WTC11 (cell line): Measurements from ENCODE around the gene ACAA1. TPM values are rescaled to one million over a fixed set of nuclear protein-coding genes. Genes with fewer than 3 reads are reported as not detected.

Experiments used
- ATAC-seq: fragments of 200-7000 bp; cut with Tn5 transposase; 2 replicates; pipeline ENCODE4 v1.10.0; 2021; ENCODE audit warnings: mild to moderate bottlenecking, moderate library complexity
- CTCF ChIA-PET: fragments of 300-600 bp; sonication (Branson Sonifier 250); formaldehyde crosslinking; loops from one replicate; lab custom pipeline; 2021; ENCODE audit warnings: antibody characterized with exemption; lab: Charles Lee
- POLR2A ChIA-PET: fragments of 350-600 bp; sonication (Branson Sonifier 250); formaldehyde crosslinking; loops from one replicate; lab custom pipeline; 2021; ENCODE audit warnings: antibody characterized with exemption; lab: Charles Lee
- DNase-seq: peaks from one replicate; pipeline ENCODE4 v3.0.0; 2021; ENCODE audit warnings: low spot score
- H3K27ac Mint-ChIP-seq: 2 replicates; pipeline ENCODE4 v1.8.0; 2021; ENCODE audit warnings: mixed read lengths
- H3K27me3 Mint-ChIP-seq: 2 replicates; pipeline ENCODE4 v1.8.0; 2021; ENCODE audit warnings: low read depth, mild to moderate bottlenecking, moderate library complexity, mixed read lengths
- H3K36me3 Mint-ChIP-seq: 2 replicates; pipeline ENCODE4 v1.8.0; 2021; ENCODE audit warnings: mixed read lengths
- H3K4me1 Mint-ChIP-seq: 2 replicates; pipeline ENCODE4 v1.8.0; 2022; ENCODE audit warnings: mixed read lengths
- H3K4me3 Mint-ChIP-seq: 2 replicates; pipeline ENCODE4 v1.8.0; 2021; ENCODE audit warnings: mild to moderate bottlenecking, moderate library complexity, mixed read lengths
- H3K9me3 Mint-ChIP-seq: 2 replicates; pipeline ENCODE4 v1.8.0; 2021; ENCODE audit warnings: mixed read lengths
- AR ChIP-seq: fragments of 250-450 bp; sonication (Bioruptor Pico); IDR thresholded peaks from 2 replicates; pipeline ENCODE4 v1.9.0; 2021; ENCODE audit warnings: mild to moderate bottlenecking
- ARID4B ChIP-seq: sonication (generic); formaldehyde crosslinking; IDR thresholded peaks from 2 replicates; pipeline ENCODE4 v1.8.0; 2023; ENCODE audit warnings: missing genetic modification reagents, mild to moderate bottlenecking, borderline replicate concordance
- FOXJ3 ChIP-seq: sonication (generic); formaldehyde crosslinking; IDR thresholded peaks from 2 replicates; pipeline ENCODE4 v1.9.0; 2021; ENCODE audit warnings: missing genetic modification reagents, mild to moderate bottlenecking, borderline replicate concordance
- FOXP4 ChIP-seq: sonication (generic); formaldehyde crosslinking; IDR thresholded peaks from 2 replicates; pipeline ENCODE4 v1.8.0; 2022; ENCODE audit warnings: mild to moderate bottlenecking, missing genetic modification reagents
- GTF2I ChIP-seq: fragments of 250-450 bp; sonication (Bioruptor Pico); conservative IDR thresholded peaks from 2 replicates; pipeline ENCODE4 v1.4.0; 2021; ENCODE audit warnings: mild to moderate bottlenecking
- IRF1 ChIP-seq: sonication (generic); formaldehyde crosslinking; IDR thresholded peaks from 2 replicates; pipeline ENCODE4 v1.8.0; 2023; ENCODE audit warnings: missing genetic modification reagents
- JAZF1 ChIP-seq: fragments of 250-450 bp; sonication (Bioruptor Pico); IDR thresholded peaks from 2 replicates; pipeline ENCODE4 v1.9.0; 2021; ENCODE audit warnings: moderate library complexity, mild to moderate bottlenecking, inconsistent platforms
- KAT7 ChIP-seq: sonication (generic); formaldehyde crosslinking; IDR thresholded peaks from 2 replicates; pipeline ENCODE4 v1.8.1; 2023; ENCODE audit warnings: missing genetic modification reagents, mild to moderate bottlenecking, borderline replicate concordance
- NR2C2 ChIP-seq: sonication (generic); formaldehyde crosslinking; IDR thresholded peaks from 2 replicates; pipeline ENCODE4 v1.8.0; 2022; ENCODE audit warnings: mild to moderate bottlenecking, missing genetic modification reagents
- OVOL2 ChIP-seq: fragments of 250-450 bp; sonication (Bioruptor Pico); IDR thresholded peaks from 2 replicates; pipeline ENCODE4 v1.9.0; 2021; ENCODE audit warnings: mild to moderate bottlenecking, borderline replicate concordance
- PREB ChIP-seq: sonication (generic); formaldehyde crosslinking; IDR thresholded peaks from 2 replicates; pipeline ENCODE4 v1.8.1; 2022; ENCODE audit warnings: mild to moderate bottlenecking, missing genetic modification reagents, moderate library complexity, borderline replicate concordance
- SMAD3 ChIP-seq: sonication (generic); formaldehyde crosslinking; IDR thresholded peaks from 2 replicates; pipeline ENCODE4 v1.8.0; 2022; ENCODE audit warnings: missing genetic modification reagents, mild to moderate bottlenecking, borderline replicate concordance
- SMAD4 ChIP-seq: sonication (generic); formaldehyde crosslinking; IDR thresholded peaks from 2 replicates; pipeline ENCODE4 v1.8.0; 2022; ENCODE audit warnings: mild to moderate bottlenecking, missing genetic modification reagents
- USF1 ChIP-seq: sonication (generic); formaldehyde crosslinking; IDR thresholded peaks from 2 replicates; pipeline ENCODE4 v1.8.0; 2022; ENCODE audit warnings: mild to moderate bottlenecking, missing genetic modification reagents
- ZNF121 ChIP-seq: sonication (generic); formaldehyde crosslinking; IDR thresholded peaks from 2 replicates; pipeline ENCODE4 v1.8.0; 2023; ENCODE audit warnings: missing genetic modification reagents
- ZNF138 ChIP-seq: sonication (generic); formaldehyde crosslinking; conservative IDR thresholded peaks from 2 replicates; pipeline ENCODE4 v1.8.1; 2022; ENCODE audit warnings: mild to moderate bottlenecking, moderate library complexity, missing genetic modification reagents
- ZNF263 ChIP-seq: sonication (generic); formaldehyde crosslinking; IDR thresholded peaks from 2 replicates; pipeline ENCODE4 v1.8.1; 2022; ENCODE audit warnings: low read depth, mild to moderate bottlenecking, moderate library complexity, missing genetic modification reagents
- total RNA-seq: library from RNA; stranded (reverse); gene quantifications from 3 replicates; pipeline ENCODE4 v1.2.3, GENCODE V29; 2021

ACAA1 gene
- total RNA-seq, 1 experiment from 2014 or later, result 46.5 TPM

GRCh38 chr3:38114875-38115644 lies 21.9 kb downstream of the ACAA1 start:
- POLR2A ChIA-PET, result no interaction called here
- Mint-ChIP-seq H3K4me3 (no peak overlapping the region), H3K36me3 (no peaks in the 10 kb centered on the region), H3K9me3 (no peaks in the 10 kb centered on the region), H3K4me1 (no peaks in the 10 kb centered on the region), H3K27ac (no peak overlapping the region; the same call in 1 of the 2 replicates), H3K27me3 (peaks cover 6% of the 10 kb centered on the region)
- DNase-seq (peak; percentile 4), ATAC-seq (no peak)
- TF ChIP-seq ZNF138 (CRISPR knock-in tag), result no peak
- no peak for TF ChIP-seq IRF1 (CRISPR knock-in tag)
- TF ChIP-seq ZNF121 (CRISPR knock-in tag), result no peak
- TF ChIP-seq KAT7 (CRISPR knock-in tag), result no peak
- TF ChIP-seq AR (CRISPR knock-in tag), result no peak
- no peak for TF ChIP-seq NR2C2 (CRISPR knock-in tag)
- TF ChIP-seq USF1 (CRISPR knock-in tag), result no peak
- no peak for TF ChIP-seq ZNF263 (CRISPR knock-in tag)
- TF ChIP-seq FOXP4, result no peak
- no peak for TF ChIP-seq PREB (CRISPR knock-in tag)
- no peak for TF ChIP-seq SMAD3 (CRISPR knock-in tag)
- CTCF ChIA-PET, result interaction anchor here (1.7 kb wide), 1 partner anchor 232 kb away, joined by 3 read pairs; the partner anchor contains the start of gene XYLB

GRCh38 chr3:38114052-38114874 lies 22.7 kb downstream of the ACAA1 start:
- ChIA-PET POLR2A (interaction anchor here (0.6 kb wide), 1 partner anchor 15 kb away, joined by 4 read pairs; no protein-coding TSS in a partner anchor), CTCF (no interaction called here)
- DNase-seq (peak; percentile 6), ATAC-seq (no peak)
- Mint-ChIP-seq H3K4me3 (no peak overlapping the region), H3K36me3 (no peaks in the 10 kb centered on the region), H3K4me1 (no peaks in the 10 kb centered on the region), H3K27me3 (peaks cover 6% of the 10 kb centered on the region), H3K9me3 (no peaks in the 10 kb centered on the region), H3K27ac (no peak overlapping the region)
- TF ChIP-seq OVOL2 (CRISPR knock-in tag), result no peak
- no peak for TF ChIP-seq SMAD4
- no peak for TF ChIP-seq ARID4B (CRISPR knock-in tag)
- no peak for TF ChIP-seq GTF2I (CRISPR knock-in tag)
- TF ChIP-seq JAZF1 (CRISPR knock-in tag), result no peak
- TF ChIP-seq FOXJ3 (CRISPR knock-in tag), result no peak
